GM10248 (cell line): ENCODE results near the gene ENAH.

Experiments used
- CTCF ChIA-PET: fragments of 300-600 bp; sonication (Branson Sonifier 250); formaldehyde crosslinking; extraction: SDS; loops from one replicate; lab custom pipeline; 2021; ENCODE audit warnings: antibody characterized with exemption; lab: Yijun Ruan, JAX
- POLR2A ChIA-PET: fragments of 350-650 bp; sonication (Branson Sonifier 250); formaldehyde crosslinking; extraction: SDS; loops from one replicate; lab custom pipeline; 2020; ENCODE audit warnings: antibody characterized with exemption; lab: Yijun Ruan, JAX
- DNase-seq: peaks from one replicate; pipeline ENCODE4 v3.0.0; 2012; ENCODE audit errors: extremely low spot score
- TF ChIP-seq, protein P1 (sequence below): IDR thresholded peaks from 2 replicates; pipeline ENCODE4 v1.5.1; 2012; ENCODE audit warnings: mild to moderate bottlenecking, low read depth; ENCODE audit errors: extremely low read depth, missing control alignments, control extremely low read depth

ENAH gene

DNA sequence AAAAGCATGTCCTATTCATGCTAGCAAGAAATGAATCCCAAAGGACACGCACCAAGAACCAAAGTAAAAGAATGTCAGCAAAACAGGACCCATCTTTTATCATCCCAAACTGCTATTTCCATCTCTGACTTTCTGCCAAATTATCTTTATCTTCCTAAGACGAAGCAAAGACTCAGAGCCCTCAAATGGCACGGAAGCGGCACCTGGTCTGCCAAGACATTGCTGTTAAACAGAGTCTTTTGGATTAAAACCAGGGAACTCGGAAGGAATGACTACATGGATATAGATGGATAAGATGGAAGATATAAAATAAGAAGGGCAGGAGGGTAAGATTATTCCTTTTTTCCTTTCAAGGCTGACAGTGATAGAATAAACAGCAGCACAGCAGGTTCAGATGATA lies 164.2 kb downstream of the ENAH start:
- DNase-seq = no peak
- POLR2A ChIA-PET = no interaction called here
- TF ChIP-seq, protein P1, sequence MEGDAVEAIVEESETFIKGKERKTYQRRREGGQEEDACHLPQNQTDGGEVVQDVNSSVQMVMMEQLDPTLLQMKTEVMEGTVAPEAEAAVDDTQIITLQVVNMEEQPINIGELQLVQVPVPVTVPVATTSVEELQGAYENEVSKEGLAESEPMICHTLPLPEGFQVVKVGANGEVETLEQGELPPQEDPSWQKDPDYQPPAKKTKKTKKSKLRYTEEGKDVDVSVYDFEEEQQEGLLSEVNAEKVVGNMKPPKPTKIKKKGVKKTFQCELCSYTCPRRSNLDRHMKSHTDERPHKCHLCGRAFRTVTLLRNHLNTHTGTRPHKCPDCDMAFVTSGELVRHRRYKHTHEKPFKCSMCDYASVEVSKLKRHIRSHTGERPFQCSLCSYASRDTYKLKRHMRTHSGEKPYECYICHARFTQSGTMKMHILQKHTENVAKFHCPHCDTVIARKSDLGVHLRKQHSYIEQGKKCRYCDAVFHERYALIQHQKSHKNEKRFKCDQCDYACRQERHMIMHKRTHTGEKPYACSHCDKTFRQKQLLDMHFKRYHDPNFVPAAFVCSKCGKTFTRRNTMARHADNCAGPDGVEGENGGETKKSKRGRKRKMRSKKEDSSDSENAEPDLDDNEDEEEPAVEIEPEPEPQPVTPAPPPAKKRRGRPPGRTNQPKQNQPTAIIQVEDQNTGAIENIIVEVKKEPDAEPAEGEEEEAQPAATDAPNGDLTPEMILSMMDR = no peak
- CTCF ChIA-PET = interaction anchor here (1.0 to 2.9 kb wide), 2 partner anchors 8 to 487 kb away, joined by 3 to 12 read pairs; no protein-coding TSS in a partner anchor

DNA sequence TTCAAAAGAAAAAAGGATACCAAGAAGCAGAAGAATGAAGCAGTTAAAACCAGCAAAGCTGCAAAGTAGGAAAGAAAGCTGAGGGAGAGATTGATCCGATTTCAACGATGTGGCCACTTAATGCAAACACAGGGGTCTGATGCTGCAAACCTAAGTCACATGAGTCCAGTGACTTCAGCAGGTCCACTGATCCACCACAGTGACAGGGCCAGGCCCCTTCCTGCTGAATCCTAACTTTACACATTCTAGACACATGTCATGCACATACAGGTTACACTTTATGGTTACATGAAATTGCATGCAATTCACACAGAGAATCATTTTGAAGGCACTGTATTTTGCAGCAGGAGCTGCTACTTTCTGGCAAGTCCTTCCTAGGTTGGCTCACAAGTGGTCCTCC lies 166.1 kb downstream of the ENAH start:
- ChIA-PET CTCF (interaction anchor here (1.1 to 4.3 kb wide), 3 partner anchors 11 to 20 kb away, joined by 3 to 36 read pairs (median 5); no protein-coding TSS in a partner anchor), POLR2A (no interaction called here)
- TF ChIP-seq, protein P1 = no peak

DNA sequence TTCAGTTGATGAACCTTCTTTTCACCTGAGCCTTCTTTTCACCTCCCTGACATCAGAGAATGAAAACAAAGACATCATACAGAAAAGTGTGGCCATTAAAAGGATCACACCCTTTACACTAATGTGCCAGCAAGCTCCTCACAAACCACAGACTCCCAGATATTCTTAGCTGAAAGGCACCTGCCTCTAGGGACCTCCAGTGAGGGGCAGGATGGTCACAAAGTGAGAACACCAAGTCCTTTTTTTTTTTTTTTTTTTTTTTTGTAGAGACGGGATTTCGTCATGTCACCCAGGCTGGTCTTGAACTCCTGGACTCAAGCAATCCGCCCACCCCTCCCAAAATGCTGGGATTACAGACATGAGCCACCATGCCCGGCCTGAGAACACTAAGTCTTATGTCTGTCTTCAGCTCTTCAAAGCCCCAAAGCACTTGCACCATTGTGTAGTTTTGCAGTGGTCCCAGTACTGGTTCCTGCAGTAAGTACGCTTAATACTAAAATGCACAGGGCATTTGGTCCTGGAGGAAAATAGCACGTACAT lies 166.9 kb downstream of the ENAH start:
- TF ChIP-seq, protein P1 = no peak
- ChIA-PET CTCF (interaction anchor here (0.5 to 4.3 kb wide), 6 partner anchors 10 to 287 kb away, joined by 3 to 36 read pairs (median 4); no protein-coding TSS in a partner anchor), POLR2A (no interaction called here)
- DNase-seq = no peak

More for the DNA sequence above, 166.1 kb downstream of the ENAH start:
- DNase-seq = no peak

DNA sequence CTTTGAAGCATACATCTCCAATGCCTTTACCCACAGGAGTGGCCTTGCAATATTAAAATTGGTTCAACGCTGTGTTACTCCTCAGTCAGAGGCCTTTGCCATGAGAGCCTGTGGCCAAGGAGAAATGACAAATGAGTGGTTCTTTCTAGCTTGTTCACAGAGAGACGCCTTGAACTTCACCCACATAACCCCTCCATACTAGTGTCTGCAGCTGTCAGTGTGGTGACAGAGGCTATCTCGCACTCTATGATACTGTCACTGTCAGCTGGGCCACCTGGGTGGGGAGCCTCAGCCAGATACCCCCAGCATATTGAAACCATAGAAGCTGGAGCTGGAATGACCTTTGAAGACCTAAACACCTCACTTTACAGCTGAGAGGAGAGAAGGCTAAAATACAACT lies 167.7 kb downstream of the ENAH start:
- TF ChIP-seq, protein P1 = no peak
- CTCF ChIA-PET = interaction anchor here (0.7 to 4.3 kb wide), 5 partner anchors 9 to 478 kb away, joined by 3 to 36 read pairs (median 5); no protein-coding TSS in a partner anchor
- POLR2A ChIA-PET = no interaction called here

DNA sequence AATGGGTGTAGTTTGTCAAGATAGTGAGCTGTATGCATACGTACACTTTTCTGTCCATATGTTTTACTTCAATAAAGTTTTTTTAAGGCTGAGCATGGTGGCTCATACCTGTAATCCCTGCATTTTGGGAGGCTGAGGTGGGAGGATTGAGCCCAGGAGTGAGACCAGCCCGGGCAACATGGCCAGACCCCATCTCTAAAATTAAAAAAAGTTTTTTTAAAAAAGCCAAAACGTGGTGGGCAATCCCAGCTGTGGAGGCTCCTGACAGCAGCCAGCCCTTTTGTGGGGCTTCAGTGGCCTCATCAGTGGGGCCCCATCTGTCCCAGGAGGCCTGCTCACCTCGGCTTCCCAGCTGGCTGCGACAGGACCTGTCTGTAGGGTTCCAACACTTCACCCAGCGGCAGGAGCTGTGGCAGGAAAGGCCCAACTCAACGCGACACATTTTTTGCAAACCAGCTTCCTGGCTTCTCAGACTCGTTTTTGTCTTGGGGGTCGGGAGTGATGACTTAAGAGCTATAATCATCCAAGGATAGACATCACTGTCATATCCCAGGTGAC lies 168.2 kb downstream of the ENAH start:
- POLR2A ChIA-PET = no interaction called here
- TF ChIP-seq, protein P1 = no peak
- no peak for DNase-seq
- CTCF ChIA-PET = interaction anchor here (0.7 to 4.3 kb wide), 5 partner anchors 9 to 478 kb away, joined by 3 to 36 read pairs (median 5); no protein-coding TSS in a partner anchor

More for the DNA sequence above, 167.7 kb downstream of the ENAH start:
- no peak for DNase-seq

DNA sequence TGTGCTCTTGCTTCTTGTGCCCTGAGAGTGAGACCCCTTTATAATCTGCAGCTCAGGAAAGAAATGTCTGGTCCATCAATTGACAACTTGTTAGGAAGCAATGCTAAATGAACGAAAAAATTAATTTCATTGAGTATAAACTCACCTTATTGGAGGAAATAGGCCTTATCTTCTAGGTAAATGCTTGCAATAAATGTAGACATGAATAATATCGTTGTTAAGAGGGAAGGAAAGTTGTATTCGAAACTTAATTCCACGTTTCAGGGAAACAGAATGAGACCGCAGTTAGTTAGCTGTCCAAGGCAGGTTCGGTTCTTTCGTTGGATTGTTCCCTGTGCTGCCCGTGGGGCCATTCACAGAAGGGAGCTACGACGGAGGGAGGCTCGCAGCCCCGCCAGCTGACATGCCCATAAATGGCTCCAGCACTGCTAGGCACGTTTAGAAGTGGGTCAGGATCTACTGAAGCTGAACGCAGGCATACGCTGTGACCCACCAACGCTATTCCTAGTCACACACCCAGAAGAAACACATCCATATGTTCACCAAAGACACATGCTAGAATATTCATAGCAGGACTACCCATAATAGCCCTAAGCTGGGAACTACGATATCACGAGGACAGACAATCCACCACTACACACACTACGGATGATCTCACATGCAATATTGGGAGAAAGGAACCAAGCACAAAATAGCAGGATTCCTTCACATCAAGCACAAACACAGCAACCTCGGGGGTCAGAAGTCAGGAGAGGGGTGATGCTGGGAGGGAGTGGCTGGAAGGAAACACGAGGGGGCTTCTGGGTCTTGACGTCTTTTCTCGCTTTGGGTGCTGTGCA lies 168.9 kb downstream of the ENAH start:
- TF ChIP-seq, protein P1 = no peak
- ChIA-PET POLR2A (no interaction called here), CTCF (interaction anchor here (4.3 kb wide), 1 partner anchor 8 kb away, joined by 36 read pairs; no protein-coding TSS in a partner anchor)
- DNase-seq = no peak
